Endothelial cell of umbilical vein (primary cell): ENCODE data around the gene ARHGAP18. TPM values are rescaled to one million over a fixed set of nuclear protein-coding genes. Genes with fewer than 3 reads are reported as not detected.

ENCODE experiments used
- BruUV-seq: library from RNA; stranded (reverse); fragments of 400-500 nt; replicated peaks from 2 replicates; lab custom pipeline; 2021; lab: Mats Ljungman, UMichigan
- CTCF ChIA-PET: fragments of 300-600, 350-600 bp; sonication (Branson Sonifier 250); formaldehyde crosslinking; loops from one replicate; lab custom pipeline; 2021; ENCODE audit warnings: antibody characterized with exemption, inconsistent platforms; lab: Charles Lee
- POLR2A ChIA-PET: fragments of 300-600, 350-600 bp; sonication (Branson Sonifier 250); formaldehyde crosslinking; loops from one replicate; lab custom pipeline; 2021; ENCODE audit warnings: antibody characterized with exemption, inconsistent platforms; lab: Charles Lee
- DNase-seq: peaks from one replicate; pipeline ENCODE4 v3.0.0-alpha.2; 2011; ENCODE audit warnings: low read depth, low spot score
- FAIRE-seq: peaks from 2 replicates; lab custom pipeline; 2011; peaks lifted over from hg19 to GRCh38; lab: Jason Lieb, UNC
- H2AFZ ChIP-seq: 2 replicates; pipeline ENCODE4 v1.6.0; 2012; ENCODE audit warnings: low read depth, low read length, control low read depth, inconsistent platforms
- H3K27ac ChIP-seq: 2 replicates; pipeline ENCODE4 v1.5.1; 2011; ENCODE audit warnings: low read depth, mild to moderate bottlenecking, control low read depth, low read length, moderate library complexity; ENCODE audit not compliant: insufficient read depth
- H3K27me3 ChIP-seq, 2 experiments: 2 replicates each; pipeline versions ENCODE4 v1.6.0 to v1.6.1; 2011; ENCODE audit warnings: low read length in 2 of 2, mixed read lengths in 1 of 2; ENCODE audit not compliant: control insufficient read depth in 2 of 2, insufficient read depth in 2 of 2
- H3K36me3 ChIP-seq, 2 experiments: 2 replicates in 1 of 2; 3 replicates in 1 of 2; pipeline ENCODE4 v1.5.1; 2011; ENCODE audit warnings: low read length in 2 of 2, mild to moderate bottlenecking in 1 of 2, moderate library complexity in 1 of 2; ENCODE audit not compliant: control insufficient read depth in 2 of 2, insufficient read depth in 2 of 2; ENCODE audit errors: extremely low read depth in 1 of 2
- H3K4me1 ChIP-seq: 3 replicates; pipeline ENCODE4 v1.5.1; 2011; ENCODE audit warnings: mild to moderate bottlenecking, low read length; ENCODE audit not compliant: control insufficient read depth, insufficient read depth; ENCODE audit errors: extremely low read depth
- H3K4me2 ChIP-seq: 2 replicates; pipeline ENCODE4 v1.6.1; 2011; ENCODE audit warnings: low read length, control low read depth, mixed read lengths; ENCODE audit not compliant: insufficient read depth
- H3K4me3 ChIP-seq, 3 experiments: fragments of 200-600 bp in 1 of 3; sonication (generic), shearing (Covaris generic) in 1 of 3; replicated peaks in 1 of 3; 2 replicates each; pipeline ENCODE4 v1.5.1; 2011 to 2016; ENCODE audit warnings: control low read depth in 3 of 3, low read length in 3 of 3, mild to moderate bottlenecking in 2 of 3, inconsistent platforms in 1 of 3, low read depth in 1 of 3, moderate library complexity in 1 of 3; ENCODE audit not compliant: insufficient read depth in 1 of 3
- H3K79me2 ChIP-seq: 2 replicates; pipeline ENCODE4 v1.6.0; 2012; ENCODE audit warnings: low read length, inconsistent platforms; ENCODE audit not compliant: control insufficient read depth, insufficient read depth
- H3K9ac ChIP-seq: replicated peaks from 2 replicates; pipeline ENCODE3; 2011; ENCODE audit warnings: low read length, control low read depth; ENCODE audit not compliant: insufficient read depth; ENCODE audit errors: extremely low read depth
- H3K9me1 ChIP-seq: replicated peaks from 3 replicates; pipeline ENCODE4 v1.6.0; 2011; ENCODE audit warnings: mild to moderate bottlenecking, low read length; ENCODE audit not compliant: control insufficient read depth, insufficient read depth; ENCODE audit errors: extremely low read depth
- H3K9me3 ChIP-seq: replicated peaks from 2 replicates; pipeline ENCODE4 v1.5.1; 2012; ENCODE audit warnings: low read length, inconsistent platforms; ENCODE audit not compliant: control insufficient read depth, insufficient read depth
- H4K20me1 ChIP-seq: replicated peaks from 2 replicates; pipeline ENCODE3; 2011; ENCODE audit warnings: mild to moderate bottlenecking, low read length; ENCODE audit not compliant: control insufficient read depth, insufficient read depth; ENCODE audit errors: extremely low read depth
- CTCF ChIP-seq, 2 donors: IDR thresholded peaks; 1 replicate in 1 of 2; 2 replicates in 1 of 2; pipeline ENCODE4 v1.5.1; 2011; ENCODE audit warnings: low read length in 2 of 2, mild to moderate bottlenecking in 2 of 2, moderate library complexity in 2 of 2, control low read depth in 1 of 2, inconsistent platforms in 1 of 2, low read depth in 1 of 2; ENCODE audit not compliant: insufficient read depth in 1 of 2; ENCODE audit errors: extremely low read depth in 1 of 2
- EZH2 ChIP-seq: IDR thresholded peaks from 2 replicates; pipeline ENCODE4 v1.6.1; 2012; ENCODE audit warnings: borderline replicate concordance, low read depth, mild to moderate bottlenecking, moderate library complexity, low read length, inconsistent platforms; ENCODE audit not compliant: severe bottlenecking
- FOS ChIP-seq: IDR thresholded peaks from 2 replicates; pipeline ENCODE4 v1.6.1; 2011; ENCODE audit warnings: mild to moderate bottlenecking, low read length, moderate library complexity, borderline replicate concordance; ENCODE audit not compliant: insufficient read depth
- GATA2 ChIP-seq: IDR thresholded peaks from 2 replicates; pipeline ENCODE4 v1.7.0; 2011; ENCODE audit warnings: low read depth, mild to moderate bottlenecking, moderate library complexity, mixed read lengths, low read length; ENCODE audit not compliant: insufficient read length, insufficient read depth
- JUN ChIP-seq: IDR thresholded peaks from 2 replicates; pipeline ENCODE4 v1.6.1; 2011; ENCODE audit warnings: borderline replicate concordance, low read depth; ENCODE audit not compliant: insufficient read length, insufficient read depth
- MYC ChIP-seq: IDR thresholded peaks from one replicate; pipeline ENCODE4 v1.6.1; 2011; ENCODE audit warnings: mild to moderate bottlenecking, low read depth, low read length
- POLR2A ChIP-seq: IDR thresholded peaks from 2 replicates; pipeline ENCODE4 v1.6.1; 2012; ENCODE audit warnings: low read depth, mild to moderate bottlenecking, control low read depth, low read length
- POLR2AphosphoS5 ChIP-seq: IDR thresholded peaks from 2 replicates; pipeline ENCODE4 v1.6.1; 2012; ENCODE audit warnings: low read depth, mild to moderate bottlenecking, control low read depth, low read length, moderate library complexity; ENCODE audit not compliant: insufficient read depth
- dilution Hi-C: fragments of 300-500 bp; cut with MboI; formaldehyde crosslinking; loops from one replicate; pipeline ENCODE4 v1.15.0; 2019; ENCODE audit warnings: low sequenced_read_pairs; ENCODE audit not compliant: extremely low pct_ligation_motif_present
- intact Hi-C: fragments of 100-400 bp; cut with micrococcal nuclease; formaldehyde crosslinking; loops from one replicate; pipeline ENCODE4 v1.10.0; 2022
- polyA plus RNA-seq, 4 experiments: library from polyadenylated mRNA; depleted of rRNA in 3 of 4; stranded (reverse) in 3 of 4; unstranded in 1 of 4; fragments of >200 nt; gene quantifications; 2 replicates each; pipeline versions ENCODE4 v1.2.1 to v1.2.3, GENCODE V29; 2011 to 2012; ENCODE audit warnings: missing spikeins in 1 of 4
- total RNA-seq: library from RNA; stranded (reverse); gene quantifications from 2 replicates; pipeline ENCODE4 v1.2.3, GENCODE V29; 2021
- TF ChIP-seq, protein P1 (sequence below): IDR thresholded peaks from 2 replicates; pipeline ENCODE4 v1.6.1; 2011; ENCODE audit not compliant: insufficient read depth, insufficient read length

Gene ARHGAP18
- total and polyA plus RNA-seq, 2 donors (not counting 3 experiments of a cell fraction or from before 2014, with no cell fraction given): 13.1 to 86.1 TPM

DNA sequence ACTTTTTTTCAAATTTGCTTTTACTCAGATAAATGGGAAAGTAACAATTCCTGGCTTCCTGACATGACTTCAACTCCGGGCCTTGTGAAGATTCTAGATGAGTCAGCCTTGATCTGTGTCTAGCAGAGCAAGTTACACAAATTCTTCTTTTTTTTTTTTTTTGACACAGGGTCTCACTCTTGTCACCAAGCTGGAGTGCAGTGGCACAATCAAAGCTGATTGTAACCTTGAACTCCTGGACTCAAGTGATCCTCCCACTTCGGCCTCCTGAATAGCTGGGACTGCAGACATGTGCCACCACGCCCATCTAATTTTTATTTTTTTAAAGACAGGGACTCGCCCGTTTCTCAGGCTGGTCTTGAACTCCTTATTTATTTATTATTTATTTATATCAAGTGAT lies 7.3 kb upstream of the ARHGAP18 start:
- Histone ChIP-seq H3K27ac (no peak overlapping the region), H2AFZ (peak overlapping the region; percentile 79), H3K4me3 (no peak overlapping the region), H3K79me2 (no peaks in the 10 kb centered on the region), H3K9me1 (no peaks in the 10 kb centered on the region), H3K4me2 (no peak overlapping the region), H3K27me3 (no peaks in the 10 kb centered on the region), H3K4me1 (peaks cover 25% of the 10 kb centered on the region), H4K20me1 (no peaks in the 10 kb centered on the region), H3K9ac (no peak overlapping the region), H3K9me3 (no peaks in the 10 kb centered on the region), H3K36me3 (no peaks in the 10 kb centered on the region)
- dilution Hi-C loops (no loop called here), intact Hi-C loops (no loop called here)
- TF ChIP-seq CTCF (IDR thresholded peaks at IDR 0.05; ENCODE audit: extremely low read depth in 1 of 2, insufficient read depth in 1 of 2, low read depth in 1 of 2, low read length in 2 of 2) (no peak), JUN (no peak), MYC (no peak), GATA2 (no peak), POLR2AphosphoS5 (no peak), POLR2A (no peak), EZH2 (no peak), FOS (peak; percentile 59)
- TF ChIP-seq, protein P1, sequence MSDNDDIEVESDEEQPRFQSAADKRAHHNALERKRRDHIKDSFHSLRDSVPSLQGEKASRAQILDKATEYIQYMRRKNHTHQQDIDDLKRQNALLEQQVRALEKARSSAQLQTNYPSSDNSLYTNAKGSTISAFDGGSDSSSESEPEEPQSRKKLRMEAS: no peak
- DNase-seq (no peak), FAIRE-seq (peak; percentile 49)
- CTCF ChIA-PET: interaction anchor here (0.7 to 0.9 kb wide), 2 partner anchors 72 to 119 kb away, joined by 3 read pairs; no protein-coding TSS in a partner anchor
- BruUV-seq: no TSS peak
- POLR2A ChIA-PET: interaction anchor here (0.7 kb wide), 1 partner anchor 427 kb away, joined by 3 read pairs; no protein-coding TSS in a partner anchor
